Right lobe of liver (tissue), 4 donors: Measurements from ENCODE around the gene NADSYN1.

Experiments
- CTCF ChIP-seq, 4 donors: fragments of 200-600 bp in 3 of 4; fragments of 450-650 bp in 1 of 4; IDR thresholded peaks; one replicate each; pipeline versions ENCODE4 v1.5.1 to v1.8.0; 2016 to 2022; ENCODE audit warnings: antibody characterized with exemption in 4 of 4, mild to moderate bottlenecking in 2 of 4
- POLR2A ChIP-seq: fragments of 450-650 bp; IDR thresholded peaks from one replicate; pipeline ENCODE4 v1.6.1; 2017; ENCODE audit warnings: antibody characterized with exemption, mild to moderate bottlenecking
- donor health status: DM: no; HTN: no; CAD: no.
- donor health status: DM: no; HTN: no; CAD: no.
- donor health status: DM: no; HTN: yes; CAD: no.

GRCh38 chr11:71472941-71473792, 20.2 kb downstream of the NADSYN1 start:
- TF ChIP-seq CTCF (IDR thresholded peaks at IDR 0.05) (no peak), POLR2A (no peak)
